IPS-11a (cell line): ENCODE measurements around the gene TLX1.

Source experiments
- H3K4me3 ChIP-seq: one replicate; pipeline ENCODE4 v1.5.1; 2013; ENCODE audit warnings: low read depth, low read length, control low read depth

The TLX1 gene

GRCh38 chr10:101111547-101111946, 19.6 kb upstream of the TLX1 start:
- no peak overlapping the region for H3K4me3 ChIP-seq

- H3K4me3 ChIP-seq: no peak overlapping the region
These were observed 18.1 kb upstream of the TLX1 start for GRCh38 chr10:101112799-101113594.

GRCh38 chr10:101113890-101114403, 17.2 kb upstream of the TLX1 start:
- no peak overlapping the region for H3K4me3 ChIP-seq

DNA sequence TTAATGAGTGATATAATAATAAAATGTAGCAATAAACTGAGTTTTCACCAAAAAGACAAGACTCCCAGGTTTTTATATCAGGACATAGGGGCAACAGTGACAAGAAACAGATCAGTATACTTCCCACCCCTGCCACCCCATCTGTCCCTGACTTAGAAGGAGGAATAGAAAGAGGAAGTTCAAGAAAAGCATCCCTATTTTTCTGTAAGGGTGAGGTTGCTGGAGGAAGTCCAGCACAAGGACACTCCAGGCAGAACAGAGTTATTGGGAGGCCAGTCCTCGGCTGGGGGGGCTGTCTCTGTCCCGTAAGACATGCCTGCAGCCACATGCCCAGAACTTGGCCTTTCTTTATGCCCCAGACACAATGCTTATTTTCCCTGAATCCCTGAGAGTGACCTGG, 16.5 kb upstream of the TLX1 start:
- no peak overlapping the region for H3K4me3 ChIP-seq

- H3K4me3 ChIP-seq: no peak overlapping the region
These were observed 14.3 kb upstream of the TLX1 start for GRCh38 chr10:101116754-101117153.

DNA sequence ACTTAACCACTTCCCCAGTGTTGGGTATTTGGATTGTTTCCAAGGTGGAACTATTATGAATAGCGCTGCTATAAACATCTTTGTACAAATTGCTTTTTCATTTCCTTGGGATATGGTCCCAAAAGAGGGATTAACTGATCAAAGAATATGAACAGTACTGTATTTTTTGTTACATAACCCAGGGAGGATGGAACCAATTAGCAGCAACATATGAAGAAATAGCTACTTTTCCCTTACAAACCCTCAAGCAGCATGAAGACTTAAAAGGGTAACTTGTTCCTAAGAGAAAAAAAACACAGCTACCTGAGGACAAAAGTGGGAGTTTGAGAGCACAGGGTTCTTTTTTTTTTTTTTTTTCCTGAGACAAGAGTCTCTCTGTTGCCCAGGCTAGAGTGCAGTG, 13.1 kb upstream of the TLX1 start:
- no peak overlapping the region for H3K4me3 ChIP-seq

DNA sequence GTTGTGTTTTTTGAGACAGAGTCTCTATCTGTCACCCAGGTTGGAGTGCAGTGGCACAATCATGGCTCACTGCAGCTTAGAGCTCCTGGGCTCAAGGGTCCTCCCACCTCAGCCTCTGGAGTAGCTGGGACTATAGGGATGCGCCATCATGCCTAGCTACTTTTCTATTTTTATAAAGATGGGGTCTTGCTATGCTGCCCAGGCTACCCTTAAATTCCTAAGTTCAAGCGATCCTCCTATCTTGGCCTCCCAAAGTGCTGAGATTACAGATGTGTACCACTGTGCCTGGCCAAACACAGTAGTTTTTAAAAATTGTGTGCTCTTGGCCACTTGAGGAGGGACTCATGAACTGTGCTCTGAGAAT, 10.6 kb upstream of the TLX1 start:
- no peak overlapping the region for H3K4me3 ChIP-seq

DNA sequence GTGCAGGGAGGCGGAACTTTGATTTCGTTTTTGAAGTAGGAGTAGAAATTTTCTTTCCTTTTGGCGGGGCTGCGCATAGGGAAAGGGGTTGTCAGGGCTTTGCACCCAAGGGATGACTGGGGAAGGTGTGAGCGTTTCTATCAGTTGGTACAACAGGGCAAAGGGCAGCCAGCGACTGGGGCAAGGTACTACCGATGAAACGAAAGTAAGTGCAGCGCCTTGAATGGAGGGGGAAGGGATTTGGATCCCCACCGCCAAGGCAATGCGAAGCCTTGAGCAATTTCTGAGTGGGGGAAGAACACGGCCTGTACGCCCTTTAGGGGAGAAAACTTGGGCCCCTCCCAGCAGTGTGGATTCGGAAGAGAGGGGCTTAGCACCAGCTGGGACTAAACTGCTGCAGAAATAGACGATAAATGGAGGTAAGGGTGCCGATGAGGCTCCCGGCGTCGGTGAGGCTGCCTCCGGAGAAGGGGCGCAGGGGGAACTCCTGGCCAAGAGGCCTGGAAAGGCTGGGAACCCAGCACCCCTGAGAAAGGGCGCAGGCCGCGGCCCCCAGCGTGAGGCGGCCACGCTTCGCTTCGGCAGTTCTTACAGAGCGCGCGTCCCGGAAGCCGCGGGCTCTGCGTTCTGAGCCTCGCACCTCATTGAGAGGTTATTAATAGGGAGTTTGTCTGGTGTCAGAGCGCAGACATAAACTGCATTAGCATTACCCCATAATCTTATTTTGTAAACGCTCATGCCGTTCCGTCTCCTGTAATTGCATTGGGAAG, 10.0 kb upstream of the TLX1 start:
- no peak overlapping the region for H3K4me3 ChIP-seq

DNA sequence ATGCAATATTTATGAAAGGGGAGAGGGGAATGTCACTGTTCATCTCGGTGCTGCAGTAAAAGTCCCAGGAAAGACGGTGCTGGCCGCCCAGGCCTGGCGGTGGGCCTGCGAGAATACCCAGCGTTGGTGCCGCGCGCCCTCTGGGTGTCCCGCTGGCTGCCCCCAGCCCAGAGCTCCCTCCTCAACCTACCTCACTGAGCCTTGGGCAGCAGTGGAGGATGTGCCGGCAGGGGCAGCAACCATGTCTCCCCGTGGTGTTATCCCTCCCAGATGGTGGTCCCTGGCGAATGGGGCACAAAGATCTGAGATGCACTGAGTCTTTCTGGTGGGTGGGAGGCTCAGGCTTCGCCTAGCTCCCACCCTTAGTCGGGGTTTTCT, 9.5 kb upstream of the TLX1 start:
- H3K4me3 ChIP-seq: no peak overlapping the region

DNA sequence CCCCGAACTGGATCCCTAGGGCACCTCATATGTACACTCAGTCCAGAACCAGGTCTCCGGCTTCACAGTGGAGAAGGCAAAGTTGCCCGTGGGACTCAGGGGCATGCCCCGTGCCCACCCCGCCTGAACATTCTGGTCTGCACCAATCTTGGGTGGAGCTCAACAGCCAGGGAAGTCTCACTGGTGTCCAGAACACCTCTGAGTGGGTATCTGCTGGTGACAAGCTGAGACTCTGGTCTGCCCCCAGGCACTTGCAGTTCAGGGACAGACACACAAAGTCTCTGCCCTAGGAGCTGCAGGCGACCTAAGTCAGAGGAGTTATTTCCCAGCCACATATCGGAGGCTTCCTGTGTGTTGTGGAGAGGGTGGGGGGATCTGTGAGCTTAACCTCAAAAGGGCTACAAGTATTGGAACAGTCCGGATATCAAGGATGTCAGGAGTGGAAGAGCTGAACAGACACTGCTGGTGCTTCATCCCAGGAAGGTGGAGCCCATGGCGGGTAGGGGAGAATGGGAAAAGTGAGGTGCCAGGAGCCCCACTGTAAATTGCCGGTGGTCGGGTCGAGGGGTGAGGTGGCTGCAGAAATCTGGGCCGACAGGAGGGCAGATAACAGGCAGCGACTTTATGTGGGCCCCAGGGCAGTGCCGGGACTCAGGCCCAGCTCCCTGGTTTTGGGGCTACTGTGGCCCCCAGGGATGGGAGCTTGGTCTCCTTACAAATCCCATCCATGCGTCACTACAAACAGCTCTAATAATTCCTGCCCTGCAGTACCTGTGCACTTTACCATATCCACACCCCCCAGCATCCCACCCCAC, 8.6 kb upstream of the TLX1 start:
- H3K4me3 ChIP-seq: no peak overlapping the region

DNA sequence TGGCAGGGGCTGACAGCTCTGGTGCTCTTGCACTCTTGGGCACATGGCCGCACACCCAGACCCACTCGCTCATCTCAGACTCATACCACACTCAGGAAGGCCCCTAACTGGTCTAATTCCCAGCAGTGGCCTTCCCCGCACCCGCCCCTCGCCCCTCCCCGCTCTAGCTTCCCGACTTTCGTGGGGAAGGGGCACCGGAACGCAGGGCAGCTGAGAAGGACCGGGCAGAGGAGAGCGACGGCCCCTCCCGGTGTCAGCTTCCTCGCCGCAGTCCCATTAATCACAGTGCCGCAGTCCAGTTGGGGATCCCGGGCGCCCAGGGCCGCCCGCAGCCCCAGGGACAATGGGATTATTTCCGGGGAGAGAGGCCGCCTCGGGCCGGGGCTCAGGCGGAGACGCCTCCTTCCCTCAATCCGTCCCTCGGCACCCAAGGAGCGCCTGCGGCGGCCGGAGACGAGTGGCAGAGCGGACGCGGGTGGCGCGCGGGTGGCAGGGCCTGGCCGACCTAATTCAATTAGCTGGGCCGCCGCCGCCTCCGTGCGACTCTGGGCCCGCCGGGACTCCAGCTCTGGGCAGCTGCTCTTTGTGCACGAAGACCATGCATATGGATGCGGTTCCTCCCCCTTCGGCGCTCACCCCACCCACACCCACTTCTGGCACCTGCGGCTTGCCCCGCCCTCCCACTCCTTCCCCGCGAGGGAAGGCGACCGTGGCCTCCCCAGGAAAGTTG, 7.8 kb upstream of the TLX1 start:
- H3K4me3 ChIP-seq: peak overlapping the region; percentile 8

GRCh38 chr10:101123815-101124617, 7.1 kb upstream of the TLX1 start:
- H3K4me3 ChIP-seq: no peak overlapping the region

DNA sequence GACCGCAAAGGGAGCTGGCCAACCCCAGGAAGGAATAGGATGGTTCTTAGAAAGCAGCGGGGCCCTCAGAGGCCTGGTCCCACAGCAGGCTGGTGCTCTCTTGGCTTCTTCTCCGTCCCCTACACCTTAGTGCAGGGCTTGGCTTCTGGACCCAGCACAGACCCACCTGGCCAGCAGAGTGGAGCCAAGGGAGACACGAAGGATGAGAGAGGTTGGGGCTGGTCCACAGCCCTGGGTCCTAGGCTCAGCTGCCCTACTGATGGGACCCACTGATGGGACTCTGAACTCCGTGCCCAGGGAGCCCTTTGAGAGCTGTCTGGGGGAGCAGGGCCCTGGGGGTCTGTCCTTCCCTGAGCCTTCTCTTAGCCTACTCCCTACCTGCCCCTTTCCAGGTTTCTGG, 6.2 kb upstream of the TLX1 start:
- no peak overlapping the region for H3K4me3 ChIP-seq

GRCh38 chr10:101126684-101127628, 4.1 kb upstream of the TLX1 start:
- H3K4me3 ChIP-seq: no peak overlapping the region

DNA sequence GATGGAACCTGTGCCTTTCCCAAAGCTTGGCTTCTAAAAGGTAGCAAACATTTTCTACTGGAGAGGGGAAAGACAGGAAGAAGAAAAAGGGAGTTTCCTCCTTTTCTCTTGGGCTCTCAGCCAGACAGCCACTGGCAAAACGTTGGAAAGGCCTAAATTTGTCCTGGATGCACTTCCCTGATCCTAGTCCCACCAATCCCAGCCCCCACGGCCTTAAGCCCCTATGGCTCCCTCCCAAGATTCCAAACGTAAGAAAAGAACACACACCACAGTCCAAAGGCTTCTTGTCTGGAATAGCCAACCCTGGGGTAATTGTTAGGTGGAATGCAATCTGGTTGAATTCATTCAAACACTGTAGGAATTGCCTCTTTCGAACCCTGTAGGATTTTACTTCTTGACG, 959 bp upstream of the TLX1 start:
- no peak overlapping the region for H3K4me3 ChIP-seq

- no peak overlapping the region for H3K4me3 ChIP-seq
These were observed 999 bp downstream of the TLX1 start for GRCh38 chr10:101131962-101132635.

DNA sequence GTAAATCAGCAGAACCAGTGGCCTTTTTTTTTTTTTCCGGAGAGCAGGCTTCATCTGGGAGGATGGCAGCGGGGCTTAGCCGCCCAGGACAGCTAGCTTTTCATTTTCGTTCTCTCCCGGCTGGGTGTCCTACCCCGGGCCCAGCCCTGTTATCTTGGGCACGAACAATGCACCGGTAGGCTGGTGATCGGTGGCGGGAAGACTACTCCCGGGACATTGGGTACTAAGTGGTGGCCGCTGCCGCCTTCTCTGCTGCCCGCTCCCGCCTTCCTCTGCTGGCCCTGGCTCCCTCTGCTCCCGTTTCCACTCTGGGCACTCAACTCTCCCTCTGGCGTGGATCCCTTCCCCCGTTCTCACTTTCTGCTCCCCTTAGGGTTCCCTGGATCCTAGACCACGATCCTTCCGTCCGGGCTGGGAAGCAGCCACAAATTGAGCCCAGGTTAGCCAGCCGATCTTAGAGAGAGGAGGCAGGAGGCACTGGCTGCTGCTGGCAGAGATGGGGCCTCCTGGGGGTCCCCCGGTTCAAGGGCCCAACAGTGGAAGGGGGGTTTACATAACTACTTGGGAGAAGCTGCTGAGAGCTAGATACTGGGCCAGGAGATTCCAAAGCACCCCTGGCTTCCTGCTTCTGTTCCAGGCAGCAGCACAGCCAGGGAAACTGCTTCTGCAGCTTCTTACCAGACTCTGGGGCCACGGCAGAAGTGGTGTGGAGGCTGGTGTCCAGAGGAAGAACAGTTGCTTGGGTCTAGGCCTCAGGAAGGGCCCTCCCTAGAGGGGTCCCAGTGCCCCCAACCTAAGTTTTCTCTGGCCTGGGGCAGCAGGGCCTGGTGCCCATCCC, 1.8 kb downstream of the TLX1 start:
- H3K4me3 ChIP-seq: no peak overlapping the region
